ENCODE data around the gene HDDC2.

GRCh38 chr6:125227244-125227643 lies 74.5 kb downstream of the HDDC2 start:
- TF ChIP-seq CTCF (conservative IDR thresholded peaks at IDR 0.05; ENCODE audit: low read length) = no peak
- TF ChIP-seq EZH2phosphoT487 (IDR thresholded peaks at IDR 0.05; ENCODE audit: borderline replicate concordance, low read depth, low read length) = no peak
